NCI-H446 (cell line): ENCODE measurements around the gene CTXN2.
A peak's percentile ranks its signal among the peaks of the same experiment; 100 is the strongest.

Source experiments
- DNase-seq, 2 experiments: peaks; one replicate each; lab custom pipeline; 2025; lab: John Stamatoyannopoulos, UW

The CTXN2 gene

DNA sequence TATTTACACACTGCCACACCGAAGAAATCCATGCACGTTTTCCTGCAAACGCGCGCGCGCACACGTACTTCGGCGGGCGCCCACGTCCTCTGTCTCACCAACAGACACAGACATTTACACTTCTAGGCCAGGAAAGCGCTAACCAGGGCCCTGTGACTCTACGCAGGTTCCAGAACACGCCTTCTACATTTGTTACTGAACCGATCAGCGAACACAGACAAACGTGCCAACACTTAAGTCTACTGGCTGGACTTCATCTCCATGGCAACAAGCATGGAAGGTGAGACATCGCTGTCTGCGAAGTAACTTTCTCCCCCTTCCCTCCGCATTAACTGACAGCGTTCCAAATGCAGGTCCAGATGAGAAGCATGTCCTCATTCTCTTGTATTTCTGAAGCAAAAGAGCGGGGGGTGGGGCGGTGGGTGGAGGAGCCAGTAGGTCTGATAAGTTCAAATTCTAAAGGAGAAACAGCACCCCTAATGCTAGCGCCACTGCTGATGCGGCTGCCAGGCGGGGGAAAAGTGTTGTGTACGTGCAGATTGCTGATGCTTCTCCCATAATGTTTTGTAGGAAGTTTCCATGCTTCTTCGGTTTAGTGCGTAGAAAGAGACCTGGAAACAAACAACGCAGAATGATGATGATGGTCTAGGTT, at the start of gene CTXN2:
Gene CTXN2 (plus strand): TSS at position 92 of the 652 bp plus-strand sequence. CDS start 9,636 bp downstream, outside the sequence.
- DNase-seq, result peak in 1 of 2 experiments; percentile 12

DNA sequence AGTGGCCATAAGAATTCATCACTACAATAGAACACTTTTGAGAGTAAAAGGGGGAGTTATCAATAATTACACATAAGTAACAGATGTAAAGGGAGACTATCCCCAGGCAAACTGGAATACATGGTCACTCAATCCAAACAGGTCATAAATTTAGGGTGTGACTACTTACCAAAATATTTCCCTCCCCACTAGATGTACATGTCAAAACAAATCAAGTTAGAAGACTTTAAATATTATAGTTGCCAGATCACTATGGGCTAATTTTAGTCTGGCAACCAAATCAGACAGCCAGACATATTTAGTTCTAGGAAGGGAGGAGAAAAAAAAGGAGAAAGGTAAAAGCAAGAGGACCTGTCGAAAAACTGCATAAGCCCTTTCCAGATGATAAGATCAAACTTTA, 47.6 kb upstream of the CTXN2 start:
- no peak for DNase-seq

DNA sequence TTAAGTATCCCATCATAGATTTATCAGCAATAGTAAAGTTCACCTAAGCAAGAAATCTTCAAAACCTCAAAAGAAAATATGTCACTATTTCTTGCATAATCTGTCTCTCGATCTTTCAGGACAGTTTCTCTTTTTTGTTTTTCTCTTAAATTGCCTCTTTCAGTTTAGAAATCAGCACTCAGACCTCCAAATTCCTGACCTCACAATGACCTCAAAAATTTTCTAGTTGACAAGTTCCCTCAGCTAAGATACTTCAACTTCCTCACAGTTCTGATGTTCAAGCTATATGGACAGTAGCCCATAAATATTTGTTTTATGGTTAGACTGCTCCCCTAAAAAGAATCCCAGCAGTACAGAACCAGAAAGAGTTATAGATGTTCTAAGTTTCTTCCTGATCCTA, 46.6 kb upstream of the CTXN2 start:
- DNase-seq, result no peak

DNA sequence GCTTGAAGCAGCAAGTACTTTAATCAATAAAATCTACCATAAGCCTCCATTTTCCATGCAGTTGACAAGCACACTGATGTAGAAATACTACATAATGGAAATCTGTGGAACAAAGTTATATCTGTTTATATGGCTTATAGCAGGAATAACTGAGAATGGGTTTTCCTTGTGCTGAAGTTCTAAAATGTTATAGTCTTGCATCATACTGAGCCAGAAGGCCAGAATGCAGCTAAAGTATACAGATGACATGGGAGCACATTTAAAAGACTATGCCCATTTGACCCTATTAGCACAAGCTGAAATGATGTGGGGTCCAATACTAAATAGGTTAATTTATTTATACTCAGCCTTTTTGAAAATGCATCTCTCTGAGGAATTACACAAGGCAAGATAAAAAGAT, 45.5 kb upstream of the CTXN2 start:
- DNase-seq, result no peak

DNA sequence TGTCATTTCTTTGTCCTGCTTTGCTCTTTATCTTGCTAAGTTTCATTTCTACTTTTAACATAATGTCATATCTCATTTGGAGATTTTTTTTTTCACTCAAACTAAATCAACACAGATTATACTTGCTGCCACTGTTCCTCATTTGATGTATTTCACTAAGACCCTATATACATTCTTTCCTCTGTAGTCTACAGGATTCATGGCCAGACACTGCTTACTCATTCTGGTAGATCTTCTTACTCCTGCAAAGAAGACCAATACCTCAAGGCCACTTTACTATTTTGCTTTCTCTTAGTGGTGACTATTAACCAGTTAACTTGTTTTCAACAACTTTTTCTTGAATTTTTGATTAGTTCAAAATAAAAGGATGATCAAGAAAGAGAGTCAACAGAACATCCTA, 44.1 kb upstream of the CTXN2 start:
- DNase-seq, result no peak

DNA sequence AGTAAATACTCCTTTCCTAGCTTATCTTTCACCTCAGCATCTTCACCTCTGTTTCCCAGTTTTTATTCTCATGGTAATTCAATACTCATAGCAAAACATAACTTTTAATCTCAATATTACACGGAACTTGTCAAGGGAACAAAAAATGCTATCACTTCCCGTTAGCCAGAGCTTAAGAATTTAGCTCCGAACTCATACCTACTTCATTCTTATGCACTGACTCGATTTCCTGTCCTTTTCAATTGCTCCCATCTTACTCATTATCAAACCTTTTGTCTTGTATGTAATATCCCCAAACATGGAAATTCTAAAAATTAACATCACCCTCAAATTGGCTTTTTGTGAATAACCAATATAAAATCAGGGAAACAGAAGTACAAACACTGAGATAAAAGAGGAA, 41.6 kb upstream of the CTXN2 start:
- no peak for DNase-seq

DNA sequence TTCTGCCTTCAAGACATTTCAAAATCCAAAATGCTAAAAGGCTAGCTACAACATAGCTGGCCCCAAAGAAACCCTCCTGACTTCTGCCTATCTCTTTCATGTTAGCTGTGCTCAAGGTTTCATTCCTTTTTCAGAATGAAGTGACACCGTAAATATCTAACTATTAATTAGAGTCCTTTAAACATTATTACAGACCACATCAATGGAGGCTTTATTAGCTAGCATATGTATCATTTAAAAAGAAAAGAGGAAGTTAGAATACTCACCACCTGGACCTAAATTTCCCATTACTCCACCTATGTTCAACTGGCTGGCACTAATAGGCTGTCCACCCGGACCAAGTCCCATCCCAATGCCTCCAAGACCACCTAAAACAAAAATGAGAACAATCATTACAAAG, 37.9 kb upstream of the CTXN2 start:
- no peak for DNase-seq

DNA sequence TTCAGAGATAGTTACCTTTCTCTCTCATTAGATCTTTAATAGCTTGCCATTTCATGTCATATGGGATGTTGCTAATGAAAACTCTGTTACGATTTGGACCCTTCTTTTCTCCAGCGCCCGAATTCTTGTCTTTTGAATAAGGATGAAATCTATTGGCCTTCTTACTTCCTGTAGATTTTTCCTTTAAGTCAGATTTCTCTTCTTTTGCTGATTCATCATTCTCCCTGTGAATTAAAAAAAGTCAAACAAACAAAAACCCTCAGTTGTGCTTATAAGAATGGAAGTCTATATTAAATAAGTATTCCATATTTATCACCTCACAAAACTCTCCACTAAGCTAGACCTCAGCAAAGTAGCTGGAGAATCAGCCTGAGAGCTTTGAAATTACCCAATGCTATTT, 22.8 kb upstream of the CTXN2 start:
- DNase-seq, result no peak

DNA sequence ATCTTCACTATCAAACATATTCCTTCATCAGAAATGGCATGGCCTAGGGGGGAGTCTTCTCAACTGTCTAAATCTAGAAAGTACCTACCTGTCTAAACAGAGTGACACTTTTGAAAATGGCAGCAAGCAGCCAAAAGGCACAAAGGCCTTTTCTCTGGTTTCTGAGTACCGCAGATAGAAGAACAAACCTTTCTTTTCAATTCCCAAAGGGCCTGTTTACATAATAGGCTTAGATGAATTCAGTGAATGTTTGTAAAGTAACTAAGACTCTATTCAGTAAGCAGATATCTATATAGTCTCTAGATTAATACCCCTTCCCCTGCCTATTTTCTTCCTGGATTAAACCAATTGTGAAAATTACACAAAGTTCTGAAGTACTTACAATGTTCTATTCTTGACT, 20.5 kb upstream of the CTXN2 start:
- no peak for DNase-seq

DNA sequence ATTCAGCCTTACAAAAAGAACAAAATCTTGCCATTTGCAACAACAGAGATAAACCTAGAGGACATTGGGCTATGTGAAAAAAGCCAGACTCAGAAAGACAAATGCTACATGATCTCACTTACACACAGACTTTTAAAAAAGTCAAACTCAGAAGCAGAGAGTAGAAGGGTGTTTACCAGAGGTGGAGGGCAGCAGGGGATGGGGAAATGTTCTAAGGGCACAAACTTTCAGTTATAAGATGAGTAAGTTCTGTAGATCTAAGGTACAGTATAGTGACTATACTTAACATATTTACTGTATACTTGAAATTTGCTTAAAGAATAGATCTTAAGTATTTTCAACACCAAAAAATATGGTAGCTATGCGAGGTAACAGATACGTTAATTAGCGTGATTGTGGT, 16.3 kb upstream of the CTXN2 start:
- no peak for DNase-seq

DNA sequence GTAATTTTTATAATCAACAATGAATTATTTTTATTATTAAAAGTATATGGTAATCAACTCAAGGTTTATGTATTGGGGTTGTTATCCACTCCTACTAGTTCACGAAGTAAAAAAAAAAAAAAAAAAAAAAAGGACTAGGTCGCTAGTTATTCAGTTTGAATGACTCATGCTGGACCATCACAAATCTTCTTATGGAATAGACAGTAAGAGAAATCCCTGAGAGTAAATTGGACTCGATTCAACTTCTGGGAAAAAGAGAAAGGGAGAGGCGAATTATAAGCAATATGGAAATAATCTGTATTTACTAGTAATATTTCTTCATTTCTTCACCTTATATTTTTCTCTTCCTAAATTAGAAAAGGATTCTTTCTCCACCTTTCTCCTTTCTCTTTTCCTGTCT, 15.4 kb upstream of the CTXN2 start:
- peak in 1 of 2 experiments; percentile 64 for DNase-seq

DNA sequence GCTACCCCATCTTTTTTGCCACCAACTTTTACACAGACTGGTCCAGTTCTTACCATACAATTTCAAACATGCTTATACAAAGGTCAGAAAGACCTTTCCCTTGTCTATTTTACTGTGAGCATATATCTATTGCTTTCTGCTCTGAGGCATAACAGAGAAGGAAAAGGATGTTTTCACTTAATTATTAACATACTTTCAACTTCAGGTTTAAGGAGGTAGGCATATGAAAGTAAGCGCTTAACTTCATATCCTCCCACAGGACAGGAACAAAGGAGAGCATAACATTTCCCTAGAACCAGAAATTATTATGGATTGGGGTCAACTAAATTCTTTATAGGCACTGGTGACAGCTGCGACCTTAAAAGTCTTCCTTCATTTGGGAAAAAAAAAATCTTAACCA, 14.5 kb upstream of the CTXN2 start:
- no peak for DNase-seq

DNA sequence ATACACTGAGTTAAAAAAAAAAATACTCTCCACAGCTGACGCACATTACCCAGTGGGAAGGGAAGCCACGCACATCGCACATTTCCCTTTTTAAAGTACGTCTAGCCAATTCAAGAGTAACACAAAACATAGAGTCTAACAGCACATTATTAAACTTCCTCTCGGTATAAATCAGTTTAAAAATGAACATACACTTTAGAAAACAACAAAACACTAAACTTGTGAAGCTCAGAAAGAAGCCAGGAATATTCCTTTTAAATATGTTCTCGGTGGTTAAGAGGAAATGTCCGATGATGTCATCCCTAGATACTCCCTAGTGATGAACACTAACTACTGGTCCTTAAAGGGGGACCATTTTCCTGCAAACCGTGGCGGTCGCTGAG, 14.1 kb upstream of the CTXN2 start:
- peak; percentile 9 to 37 for DNase-seq

DNA sequence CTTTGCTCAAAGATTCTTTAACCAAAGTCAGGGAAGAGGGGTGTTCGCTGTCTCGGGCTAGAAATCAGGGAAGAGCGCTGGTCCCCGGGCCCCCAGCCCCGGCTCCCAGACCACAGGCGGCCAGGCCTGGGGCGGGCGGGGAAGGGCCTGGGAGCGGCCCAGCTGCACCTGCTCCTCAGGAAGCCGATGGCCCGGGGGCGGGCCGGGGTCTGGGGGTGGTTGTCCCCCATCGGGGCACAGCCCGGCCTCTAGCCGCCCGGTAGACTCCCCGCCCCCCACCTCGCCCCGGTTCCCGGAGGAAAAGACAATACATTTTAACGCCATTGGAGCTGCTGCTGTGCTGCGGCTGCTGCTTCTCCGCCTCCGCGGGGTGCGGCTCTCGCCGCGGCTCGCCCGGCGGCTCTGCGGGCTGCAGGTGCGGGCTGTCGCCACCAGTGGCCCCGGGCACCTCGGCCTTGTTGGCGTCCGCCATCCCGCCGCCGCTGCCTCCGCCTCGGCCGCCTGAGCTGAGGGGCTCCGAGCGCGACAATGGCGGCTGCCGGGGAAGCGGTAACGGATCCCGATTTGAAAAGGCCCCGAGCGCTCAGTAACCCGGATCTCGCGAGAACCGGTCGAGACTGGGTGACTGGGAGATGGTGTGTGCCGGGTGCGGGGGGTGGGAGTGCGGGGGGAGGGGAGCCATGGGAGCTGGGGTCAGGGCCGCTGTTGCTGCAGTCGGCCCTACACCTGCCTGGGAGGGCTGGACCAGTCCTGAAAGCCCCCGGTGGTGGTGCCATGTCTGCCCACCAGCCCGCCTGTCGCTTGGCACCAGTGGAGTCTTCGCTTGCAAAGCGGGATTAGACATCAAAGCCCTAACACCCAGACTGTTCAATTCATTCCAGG, 13.5 kb upstream of the CTXN2 start, which contains the start of gene MYEF2:
Gene MYEF2 (minus strand): TSS at position 530 of the 882 bp plus-strand sequence. CDS start 58 bp downstream, at position 472.
- peak; percentile 58 to 85 for DNase-seq

DNA sequence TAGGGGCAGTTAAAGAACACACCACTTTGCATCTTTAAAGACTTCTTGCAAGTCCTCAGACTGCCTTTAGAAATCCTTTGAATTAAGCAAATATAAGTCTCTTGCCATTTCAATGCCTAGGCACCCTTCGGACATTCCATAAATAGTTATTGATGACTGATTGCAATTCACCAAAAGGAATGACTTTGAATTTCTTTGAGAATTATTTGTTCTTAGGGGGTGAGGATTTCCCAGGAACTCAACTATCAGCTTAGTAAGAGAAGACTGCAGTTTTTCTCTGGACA, 12.9 kb upstream of the CTXN2 start:
- DNase-seq, result no peak

DNA sequence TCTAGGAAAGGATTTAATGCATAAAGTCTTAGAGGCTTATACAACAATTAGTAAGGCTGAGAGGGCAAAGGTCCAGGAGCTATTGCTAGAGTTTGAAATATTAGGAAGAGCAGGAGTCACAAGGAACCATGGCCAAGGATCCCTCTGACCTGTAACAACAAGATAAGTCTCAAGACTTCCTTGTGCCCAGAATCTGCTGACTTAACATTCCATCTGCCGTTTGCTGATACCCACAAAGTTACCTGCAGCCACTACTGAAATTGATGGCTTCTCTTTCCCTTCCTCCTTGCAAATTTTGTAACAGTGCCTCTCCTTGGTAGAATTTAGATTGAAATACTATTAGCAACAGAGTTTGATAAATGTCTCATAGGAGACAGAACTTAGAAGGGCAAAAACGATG, 8.7 kb upstream of the CTXN2 start:
- no peak for DNase-seq

DNA sequence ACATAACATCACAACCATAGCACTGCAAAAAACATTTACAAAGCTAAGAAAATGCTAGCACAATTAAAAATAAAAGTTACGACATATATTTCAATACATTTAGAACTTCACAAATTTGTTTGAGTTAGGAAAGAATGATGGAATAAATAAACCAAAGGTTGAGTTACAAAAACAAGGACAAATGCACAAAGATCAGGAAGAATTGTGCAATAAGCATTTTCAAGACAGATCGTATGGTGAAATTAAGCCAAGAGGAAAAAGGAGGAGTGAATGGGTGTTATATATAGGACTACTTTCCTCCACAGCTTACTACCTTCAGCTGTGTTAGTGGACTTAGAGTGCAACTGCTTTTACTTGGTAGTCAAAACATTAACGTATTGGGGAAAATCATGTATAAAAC, 5.9 kb upstream of the CTXN2 start:
- no peak for DNase-seq

DNA sequence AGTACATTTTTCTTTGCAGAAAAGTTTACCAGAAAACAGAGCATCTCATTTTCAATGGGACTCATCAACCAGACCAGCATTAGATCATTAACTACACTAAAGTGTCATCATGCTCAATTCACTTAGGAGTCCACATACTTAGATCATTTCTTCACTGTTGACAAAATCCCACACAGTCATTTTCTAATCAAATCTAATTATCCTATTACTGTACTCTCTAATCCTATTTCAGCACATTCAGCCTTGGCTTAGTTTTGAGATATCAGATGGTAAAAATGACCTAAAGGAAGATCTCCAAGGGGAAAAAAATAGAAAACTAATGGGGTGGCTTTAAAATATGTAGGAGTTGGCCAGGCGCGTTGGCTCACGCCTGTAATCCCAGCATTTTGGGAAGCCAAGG, 5.2 kb upstream of the CTXN2 start:
- no peak for DNase-seq

DNA sequence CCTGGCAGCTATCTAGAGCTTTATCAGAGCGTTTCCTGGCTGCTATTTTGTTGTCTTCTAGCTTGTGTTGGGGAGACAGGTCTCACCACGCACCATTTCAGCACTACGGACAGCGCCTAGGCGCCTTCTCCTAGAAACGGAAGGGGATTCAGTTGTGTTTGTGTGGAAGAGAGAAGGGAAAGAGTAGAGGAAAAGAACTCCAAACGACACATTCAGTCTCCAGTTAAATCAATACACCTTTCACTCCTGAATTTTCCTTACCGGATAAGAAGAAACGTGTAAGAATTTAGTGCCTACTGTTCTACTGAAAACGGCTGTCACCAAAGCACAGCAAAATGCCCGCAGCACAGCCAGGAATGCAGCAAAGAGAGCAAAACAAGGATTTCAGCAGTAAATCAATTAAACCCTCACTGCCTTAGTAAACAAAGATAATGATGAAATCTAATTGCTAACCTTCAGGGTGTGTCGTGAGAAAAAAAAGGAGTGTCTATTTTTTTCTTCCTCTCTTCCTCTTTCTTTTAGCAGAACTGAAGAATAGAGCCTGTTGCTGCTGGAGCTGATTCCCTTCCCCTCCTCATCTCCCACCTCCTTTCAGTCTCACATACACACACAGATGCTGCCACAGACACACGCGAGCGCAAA, 412 bp upstream of the CTXN2 start:
- DNase-seq, result peak; percentile 7 to 10

DNA sequence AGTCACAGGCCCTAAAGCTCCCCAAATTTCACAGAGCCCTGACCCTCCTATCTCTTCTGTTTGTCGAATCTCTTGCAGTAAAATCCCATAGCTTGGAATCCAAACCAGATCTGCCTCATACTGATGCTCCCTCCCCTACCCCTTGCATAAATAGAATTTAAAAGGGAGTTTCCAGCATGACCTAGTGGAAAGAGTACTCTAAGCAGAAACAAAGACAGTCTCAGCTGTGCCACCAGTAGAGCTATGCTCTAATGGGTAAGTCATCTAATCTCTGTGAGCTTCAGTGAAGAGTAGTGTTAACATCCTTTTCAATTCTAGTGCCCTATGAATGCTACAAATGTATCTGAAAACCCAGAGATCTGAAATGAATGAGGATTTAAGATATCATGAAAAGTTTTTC, 10.6 kb downstream of the CTXN2 start:
- no peak for DNase-seq

DNA sequence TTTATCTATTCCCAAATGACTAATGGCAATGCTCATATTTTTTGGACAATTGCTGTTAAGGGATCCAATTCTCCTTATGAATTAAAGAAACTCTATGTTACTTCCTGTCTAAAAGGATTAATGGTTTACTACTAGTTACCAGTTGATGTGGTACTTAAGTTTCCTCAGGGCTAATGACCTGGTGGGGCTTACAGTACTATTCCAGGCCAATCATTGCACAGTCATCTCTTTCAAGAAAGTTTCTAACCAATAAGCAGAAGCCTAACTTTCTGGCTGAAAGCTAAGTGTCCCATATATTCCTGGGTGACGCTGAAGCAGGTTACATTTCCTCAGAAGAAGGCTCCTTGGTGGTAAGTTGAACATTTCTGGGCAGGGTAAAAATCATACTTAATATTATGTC, 14.5 kb downstream of the CTXN2 start, which contains the start of gene SLC12A1:
Gene SLC12A1 (plus strand): TSS at position 322 of the 400 bp plus-strand sequence. CDS start 1,418 bp downstream, outside the sequence.
- no peak for DNase-seq

DNA sequence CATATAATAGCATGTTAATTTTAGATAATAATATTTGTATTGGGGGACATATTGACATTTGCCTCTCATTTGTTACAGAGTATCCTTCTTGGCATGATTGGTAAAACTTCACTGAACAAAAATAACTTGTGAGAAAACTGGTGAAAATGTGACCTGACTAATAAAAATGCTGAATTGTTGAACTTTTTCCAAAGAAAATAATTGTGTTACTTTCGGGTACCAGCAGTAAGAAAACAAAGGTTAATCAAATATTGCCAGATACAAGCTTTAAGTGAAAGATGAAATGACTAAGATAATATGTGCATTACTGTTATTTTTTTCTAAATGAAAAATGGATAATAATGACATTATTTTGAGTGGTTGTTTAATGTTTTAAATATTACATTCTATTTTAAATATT, 29.8 kb downstream of the CTXN2 start:
- no peak for DNase-seq

DNA sequence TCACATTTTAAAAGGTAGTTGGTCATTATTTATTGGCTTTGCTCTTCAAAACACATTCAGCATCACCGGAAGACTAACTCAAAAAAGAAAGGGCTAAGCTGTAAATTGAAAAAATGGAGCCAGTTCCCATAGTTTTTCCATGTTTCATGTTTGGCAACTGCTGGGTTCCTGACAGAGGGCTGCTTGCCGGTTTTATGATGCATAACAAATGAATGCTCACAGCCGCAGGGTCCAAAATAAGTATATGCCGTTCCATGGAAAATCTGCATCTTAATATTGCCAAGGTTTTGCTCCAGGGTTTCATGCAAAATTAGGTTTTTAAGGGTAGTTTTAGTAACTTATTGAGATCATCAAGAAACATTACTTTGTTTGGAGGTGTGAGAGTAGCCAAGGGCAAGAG, 30.4 kb downstream of the CTXN2 start:
- peak; percentile 75 to 84 for DNase-seq
